Caco-2 (cell line): ENCODE measurements around the gene CACNA1G. TPM values are rescaled to one million over a fixed set of nuclear protein-coding genes. Genes with fewer than 3 reads are reported as not detected.

Source experiments
- BruUV-seq: library from RNA; stranded (reverse); fragments of 400-500 nt; replicated peaks from 2 replicates; lab custom pipeline; 2021; lab: Mats Ljungman, UMichigan
- CTCF ChIA-PET: fragments of 300-600 bp; sonication (Branson Sonifier 250); formaldehyde crosslinking; loops from one replicate; lab custom pipeline; 2022; ENCODE audit warnings: antibody characterized with exemption; lab: Charles Lee
- POLR2A ChIA-PET: fragments of 300-600 bp; sonication (Branson Sonifier 250); formaldehyde crosslinking; loops from one replicate; lab custom pipeline; 2022; ENCODE audit warnings: antibody characterized with exemption; lab: Charles Lee
- DNase-seq, 2 experiments: peaks; one replicate each; pipeline versions ENCODE4 v3.0.0 to v3.0.0-alpha.2; 2020 to 2022
- H3K27me3 ChIP-seq: replicated peaks from 2 replicates; pipeline ENCODE4 v1.6.0; 2011; ENCODE audit warnings: low read length; ENCODE audit not compliant: control insufficient read depth, insufficient read depth
- H3K36me3 ChIP-seq: 2 replicates; pipeline ENCODE4 v1.5.1; 2011; ENCODE audit warnings: low read length; ENCODE audit not compliant: control insufficient read depth, insufficient read depth
- H3K4me1 ChIP-seq: fragments of 250-450 bp; sonication (Bioruptor Pico); 2 replicates; pipeline ENCODE4 v1.5.1; 2020; ENCODE audit warnings: mild to moderate bottlenecking
- H3K4me3 ChIP-seq: 2 replicates; pipeline ENCODE4 v1.5.1; 2011; ENCODE audit warnings: low read depth, mild to moderate bottlenecking, control low read depth, low read length
- H3K9me3 ChIP-seq: fragments of 250-450 bp; sonication (Bioruptor Pico); 2 replicates; pipeline ENCODE4 v1.5.1; 2020; ENCODE audit warnings: mild to moderate bottlenecking, moderate library complexity
- H3K27ac Mint-ChIP-seq: one replicate; pipeline ENCODE4 v1.8.0; 2022; ENCODE audit warnings: mixed read lengths; ENCODE audit not compliant: unreplicated experiment
- H3K27me3 Mint-ChIP-seq: one replicate; pipeline ENCODE4 v1.8.0; 2022; ENCODE audit warnings: mixed read lengths; ENCODE audit not compliant: insufficient read depth, unreplicated experiment
- H3K36me3 Mint-ChIP-seq: one replicate; pipeline ENCODE4 v1.8.0; 2022; ENCODE audit warnings: mild to moderate bottlenecking, mixed read lengths; ENCODE audit not compliant: insufficient read depth, unreplicated experiment
- H3K4me1 Mint-ChIP-seq: one replicate; pipeline ENCODE4 v1.8.0; 2022; ENCODE audit warnings: low read depth, mixed read lengths; ENCODE audit not compliant: unreplicated experiment
- H3K4me3 Mint-ChIP-seq: one replicate; pipeline ENCODE4 v1.8.0; 2022; ENCODE audit warnings: mild to moderate bottlenecking, moderate library complexity, mixed read lengths; ENCODE audit not compliant: unreplicated experiment
- H3K9me3 Mint-ChIP-seq: one replicate; pipeline ENCODE4 v1.8.0; 2022; ENCODE audit warnings: mixed read lengths; ENCODE audit not compliant: unreplicated experiment
- CTCF ChIP-seq, 2 experiments: fragments of 200-600 bp in 1 of 2; IDR thresholded peaks; 1 replicate in 1 of 2; 2 replicates in 1 of 2; pipeline versions ENCODE4 v1.5.1 to v1.8.0; 2011 to 2022; ENCODE audit warnings: antibody characterized with exemption in 1 of 2, control low read depth in 1 of 2, inconsistent platforms in 1 of 2, low read depth in 1 of 2, low read length in 1 of 2, mild to moderate bottlenecking in 1 of 2, moderate library complexity in 1 of 2; ENCODE audit not compliant: insufficient read depth in 1 of 2, severe bottlenecking in 1 of 2, unreplicated experiment in 1 of 2
- intact Hi-C: fragments of 100-400 bp; cut with micrococcal nuclease; formaldehyde crosslinking; loops from one replicate; pipeline ENCODE4 v1.10.0; 2022; ENCODE audit not compliant: unreplicated experiment
- total RNA-seq: library from RNA; stranded (reverse); gene quantifications from 2 replicates; pipeline ENCODE4 v1.2.3, GENCODE V29; 2022

CACNA1G gene
- total RNA-seq, 1 experiment from 2014 or later, result 1.4 TPM

- intact Hi-C loops, result no loop called here
- ChIA-PET CTCF (no interaction called here), POLR2A (no interaction called here)
- Histone ChIP-seq H3K36me3 (no peaks in the 10 kb centered on the region), H3K27me3 (peaks cover 11% of the 10 kb centered on the region), H3K9me3 (no peaks in the 10 kb centered on the region), H3K4me1 (peaks cover 16% of the 10 kb centered on the region), H3K4me3 (no peak overlapping the region)
- Mint-ChIP-seq H3K9me3 (no peaks in the 10 kb centered on the region), H3K27ac (no peak overlapping the region), H3K36me3 (peaks cover 27% of the 10 kb centered on the region), H3K4me1 (no peaks in the 10 kb centered on the region), H3K4me3 (peak overlapping the region; percentile 87), H3K27me3 (peaks cover 12% of the 10 kb centered on the region)
- TF ChIP-seq CTCF (IDR thresholded peaks at IDR 0.05; ENCODE audit: insufficient read depth in 1 of 2, low read depth in 1 of 2, low read length in 1 of 2, severe bottlenecking in 1 of 2, unreplicated experiment in 1 of 2), result no peak
- DNase-seq, result no peak
- no TSS peak for BruUV-seq
Observed at GRCh38 chr17:50558581-50558940, 2.0 kb upstream of the CACNA1G start.

GRCh38 chr17:50558941-50559614 is 1.4 kb upstream of the CACNA1G start:
- H3K36me3 ChIP-seq, result no peaks in the 10 kb centered on the region
- intact Hi-C loops, result no loop called here
- H3K27ac Mint-ChIP-seq, result no peak overlapping the region
- peak overlapping the region; percentile 87 for H3K4me3 Mint-ChIP-seq
- H3K4me1 ChIP-seq, result peaks cover 16% of the 10 kb centered on the region
- no peak for TF ChIP-seq CTCF (IDR thresholded peaks at IDR 0.05; ENCODE audit: insufficient read depth in 1 of 2, low read depth in 1 of 2, low read length in 1 of 2, severe bottlenecking in 1 of 2, unreplicated experiment in 1 of 2)
- no peaks in the 10 kb centered on the region for H3K9me3 Mint-ChIP-seq
- no peaks in the 10 kb centered on the region for H3K9me3 ChIP-seq
- peaks cover 12% of the 10 kb centered on the region for H3K27me3 ChIP-seq
- H3K27me3 Mint-ChIP-seq, result peaks cover 15% of the 10 kb centered on the region
- BruUV-seq, result no TSS peak
- no peak for DNase-seq
- H3K4me1 Mint-ChIP-seq, result peaks cover 5% of the 10 kb centered on the region
- no peak overlapping the region for H3K4me3 ChIP-seq
- CTCF ChIA-PET, result interaction anchor here (0.8 to 6.4 kb wide), 6 partner anchors 9 to 134 kb away, joined by 3 to 103 read pairs (median 32); no protein-coding TSS in a partner anchor
- POLR2A ChIA-PET, result interaction anchor here (0.6 to 2.4 kb wide), 7 partner anchors 9 to 160 kb away, joined by 3 to 14 read pairs (median 6); partner anchors contain the start of gene LUC7L3
- peaks cover 27% of the 10 kb centered on the region for H3K36me3 Mint-ChIP-seq

- Mint-ChIP-seq H3K27me3 (peaks cover 16% of the 10 kb centered on the region), H3K36me3 (peaks cover 27% of the 10 kb centered on the region), H3K27ac (peak overlapping the region; percentile 52), H3K4me3 (peak overlapping the region; percentile 87), H3K9me3 (no peaks in the 10 kb centered on the region), H3K4me1 (peaks cover 7% of the 10 kb centered on the region)
- peak; percentile 95 to 97 for DNase-seq
- intact Hi-C loops, result loop anchor here (1.0 to 2.0 kb wide), 3 partner anchors 12 to 134 kb away; partner anchors contain the start of gene SPATA20
- POLR2A ChIA-PET, result interaction anchor here (0.6 to 2.4 kb wide), 15 partner anchors 9 to 307 kb away, joined by 3 to 16 read pairs (median 5); partner anchors contain the start of genes LUC7L3 and TOB1
- peaks cover 12% of the 10 kb centered on the region for H3K27me3 ChIP-seq
- BruUV-seq, result no TSS peak
- peaks cover 16% of the 10 kb centered on the region for H3K4me1 ChIP-seq
- CTCF ChIA-PET, result interaction anchor here (0.5 to 6.4 kb wide), 26 partner anchors 7 to 385 kb away, joined by 3 to 103 read pairs (median 6); partner anchors contain the start of genes LRRC59, RSAD1 and SPATA20
- no peaks in the 10 kb centered on the region for H3K36me3 ChIP-seq
- H3K9me3 ChIP-seq, result no peaks in the 10 kb centered on the region
- H3K4me3 ChIP-seq, result peak overlapping the region; percentile 41
- TF ChIP-seq CTCF (IDR thresholded peaks at IDR 0.05; ENCODE audit: insufficient read depth in 1 of 2, low read depth in 1 of 2, low read length in 1 of 2, severe bottlenecking in 1 of 2, unreplicated experiment in 1 of 2), result no peak
Observed at GRCh38 chr17:50559674-50560184, 786 bp upstream of the CACNA1G start.
